CD4-positive, alpha-beta T cell (primary cell): ENCODE results near the gene HECW1. TPM values are rescaled to one million over a fixed set of nuclear protein-coding genes. Genes with fewer than 3 reads are reported as not detected.
"Not testable (repeated sequence)": the region's sequence is repeated elsewhere in the genome, so short reads cannot be mapped to it uniquely, and the experiment has no call there.

Experiments used
- ATAC-seq: fragments of 200-7000 bp; cut with Tn5 transposase; one replicate; pipeline ENCODE4 v1.10.0; 2022; ENCODE audit warnings: mild to moderate bottlenecking; ENCODE audit not compliant: poor library complexity
- CTCF ChIA-PET: fragments of 350-600 bp; sonication (Branson Sonifier 250); formaldehyde crosslinking; loops from one replicate; lab custom pipeline; 2021; ENCODE audit warnings: antibody characterized with exemption, inconsistent platforms; lab: Charles Lee
- POLR2A ChIA-PET: fragments of 350-600 bp; sonication (Branson Sonifier 250); formaldehyde crosslinking; loops from one replicate; lab custom pipeline; 2021; ENCODE audit warnings: antibody characterized with exemption, inconsistent platforms; lab: Charles Lee
- DNase-seq, 14 experiments: peaks; one replicate each; pipeline ENCODE4 v3.0.0-alpha.2; 2013 to 2020; ENCODE audit warnings: mixed read lengths in 2 of 14
- H3K27ac ChIP-seq, 2 donors: one replicate each; pipeline versions ENCODE4 v1.5.1 to v1.7.0; 2013; ENCODE audit warnings: low read length in 2 of 2, low read depth in 1 of 2, mild to moderate bottlenecking in 1 of 2
- H3K27me3 ChIP-seq, 2 experiments: 1 replicate in 1 of 2; 2 replicates in 1 of 2; pipeline versions ENCODE4 v1.6.1 to v1.7.0; 2013; ENCODE audit warnings: low read length in 2 of 2, control low read depth in 1 of 2, mild to moderate bottlenecking in 1 of 2, moderate library complexity in 1 of 2; ENCODE audit not compliant: insufficient read depth in 2 of 2, control insufficient read depth in 1 of 2
- H3K36me3 ChIP-seq: one replicate; pipeline ENCODE4 v1.6.1; 2013; ENCODE audit warnings: low read length, control low read depth; ENCODE audit not compliant: insufficient read depth
- H3K4me1 ChIP-seq: one replicate; pipeline ENCODE4 v1.6.1; 2013; ENCODE audit warnings: low read length, control low read depth; ENCODE audit not compliant: insufficient read depth
- H3K4me3 ChIP-seq: one replicate; pipeline ENCODE4 v1.5.1; 2013; ENCODE audit warnings: mild to moderate bottlenecking, low read length, moderate library complexity
- H3K9me3 ChIP-seq, 2 experiments: 1 replicate in 1 of 2; 2 replicates in 1 of 2; pipeline versions ENCODE4 v1.6.1 to v1.7.0; 2013; ENCODE audit warnings: low read length in 2 of 2, mild to moderate bottlenecking in 2 of 2, control low read depth in 1 of 2, moderate library complexity in 1 of 2; ENCODE audit not compliant: control insufficient read depth in 1 of 2, insufficient read depth in 1 of 2
- H3K27ac Mint-ChIP-seq: one replicate; pipeline ENCODE4 v1.8.0; 2020; ENCODE audit warnings: mixed read lengths
- H3K27me3 Mint-ChIP-seq: one replicate; pipeline ENCODE4 v1.8.0; 2021; ENCODE audit warnings: mixed read lengths
- H3K36me3 Mint-ChIP-seq: one replicate; pipeline ENCODE4 v1.8.0; 2021; ENCODE audit warnings: low read depth, mixed read lengths
- H3K4me1 Mint-ChIP-seq: one replicate; pipeline ENCODE4 v1.8.0; 2021; ENCODE audit warnings: low read depth, mixed read lengths
- H3K4me3 Mint-ChIP-seq: one replicate; pipeline ENCODE4 v1.8.0; 2020; ENCODE audit warnings: mild to moderate bottlenecking, mixed read lengths
- H3K9me3 Mint-ChIP-seq: one replicate; pipeline ENCODE4 v1.8.0; 2020; ENCODE audit warnings: mixed read lengths
- CTCF ChIP-seq: fragments of 200-600 bp; IDR thresholded peaks from one replicate; pipeline ENCODE4 v1.8.0; 2022; ENCODE audit warnings: antibody characterized with exemption, mild to moderate bottlenecking
- intact Hi-C, 2 experiments: fragments of 100-400 bp; cut with DNase I in 1 of 2; cut with micrococcal nuclease in 1 of 2; formaldehyde crosslinking; loops; one replicate each; pipeline versions ENCODE4 v1.15.1 to v1.9.0; 2023 to 2025; cut with DNase I, micrococcal nuclease
- total RNA-seq, 174 experiments: library from RNA in 2 of 174; stranded (reverse) in 2 of 174; gene quantifications; one replicate each; pipeline ENCODE4 v1.2.3 and lab custom pipeline; 2021 to 2026

HECW1 gene
- total RNA-seq, 2 experiments from 2014 or later, result not detected

DNA sequence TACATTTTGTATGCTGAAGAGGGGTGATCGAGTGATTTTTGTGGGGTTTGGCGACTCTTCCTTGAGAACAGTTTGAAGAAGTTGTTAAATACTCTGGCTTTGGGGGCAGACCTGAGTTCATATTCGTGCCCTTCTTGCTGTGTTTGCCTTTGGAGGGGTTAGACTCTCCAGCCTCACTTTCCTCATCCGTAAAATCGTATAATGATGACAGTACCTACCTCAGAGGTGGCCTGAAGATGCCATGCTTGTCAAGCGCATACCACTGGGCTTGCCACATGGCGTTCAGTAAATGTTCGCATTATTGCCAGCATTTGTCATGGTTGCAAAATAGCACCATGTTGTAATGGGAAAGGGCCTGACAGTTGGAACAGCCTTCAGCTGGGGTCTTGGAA, 471.7 kb downstream of the HECW1 start:
- intact Hi-C loops, result loop anchor here (1.0 to 5.0 kb wide), 4 partner anchors 19 to 652 kb away; partner anchors contain the start of genes MRPL32 (in 1 of the 2) and PSMA2 (in 1 of the 2)
- peaks cover 51% of the 10 kb centered on the region for H3K36me3 Mint-ChIP-seq
- H3K4me3 Mint-ChIP-seq, result peak overlapping the region; percentile 95

GRCh38 chr7:43584733-43585132, 472.3 kb downstream of the HECW1 start:
- H3K27me3 Mint-ChIP-seq, result peaks cover 21% of the 10 kb centered on the region
- not testable (repeated sequence) for ATAC-seq, H3K36me3 ChIP-seq, H3K27me3 ChIP-seq, H3K9me3 ChIP-seq, H3K9me3 Mint-ChIP-seq
- DNase-seq, result peak in 3 of 14 experiments; percentile 5 to 21 (median 9)
- H3K27ac Mint-ChIP-seq, result peak overlapping the region; percentile 98
- peaks cover 24% of the 10 kb centered on the region for H3K4me1 ChIP-seq
- peak overlapping the region; percentile 77 for H3K4me3 ChIP-seq
- H3K4me3 Mint-ChIP-seq, result peak overlapping the region; percentile 95
- ChIA-PET POLR2A (interaction anchor here (0.7 to 12.4 kb wide), 13 partner anchors 10 to 115 kb away, joined by 3 to 300 read pairs (median 7); no protein-coding TSS in a partner anchor), CTCF (interaction anchor here (1.4 to 8.0 kb wide), 4 partner anchors 18 to 115 kb away, joined by 3 to 323 read pairs (median 112); no protein-coding TSS in a partner anchor)
- intact Hi-C loops, result loop anchor here (1.0 to 5.0 kb wide), 5 partner anchors 18 to 652 kb away; partner anchors contain the start of genes MRPL32 (in 1 of the 2) and PSMA2 (in 1 of the 2)
- H3K4me1 Mint-ChIP-seq, result peaks cover 55% of the 10 kb centered on the region
- H3K36me3 Mint-ChIP-seq, result peaks cover 55% of the 10 kb centered on the region
- H3K27ac ChIP-seq, result peak overlapping the region; percentile 87 to 97

More for the DNA sequence above, 471.7 kb downstream of the HECW1 start:
- Histone ChIP-seq H3K27me3 (no peaks in the 10 kb centered on the region), H3K36me3 (no peaks in the 10 kb centered on the region), H3K4me3 (peak overlapping the region; percentile 77), H3K4me1 (peaks cover 20% of the 10 kb centered on the region), H3K9me3 (no peaks in the 10 kb centered on the region), H3K27ac (peak overlapping the region; percentile 87 to 97)
- peaks cover 21% of the 10 kb centered on the region for H3K27me3 Mint-ChIP-seq
- H3K4me1 Mint-ChIP-seq, result peaks cover 50% of the 10 kb centered on the region
- peak; percentile 4 for ATAC-seq
- peak overlapping the region; percentile 98 for H3K27ac Mint-ChIP-seq
- POLR2A ChIA-PET, result interaction anchor here (0.7 to 12.4 kb wide), 13 partner anchors 10 to 145 kb away, joined by 3 to 300 read pairs (median 7); partner anchors contain the start of gene COA1
- peak in 13 of 14 experiments; percentile 7 to 69 (median 31) for DNase-seq
- CTCF ChIA-PET, result interaction anchor here (0.8 to 8.0 kb wide), 6 partner anchors 9 to 145 kb away, joined by 3 to 323 read pairs (median 52); partner anchors contain the start of gene COA1
- TF ChIP-seq CTCF, result no peak
- H3K9me3 Mint-ChIP-seq, result no peaks in the 10 kb centered on the region

- H3K9me3 Mint-ChIP-seq, result no peaks in the 10 kb centered on the region
- H3K4me3 Mint-ChIP-seq, result peak overlapping the region; percentile 95
Observed at GRCh38 chr7:43585562-43585961, 473.1 kb downstream of the HECW1 start.

More at GRCh38 chr7:43585562-43585961, 473.1 kb downstream of the HECW1 start:
- Mint-ChIP-seq H3K27ac (peak overlapping the region; percentile 98), H3K4me1 (peaks cover 62% of the 10 kb centered on the region), H3K27me3 (peaks cover 21% of the 10 kb centered on the region), H3K36me3 (peaks cover 62% of the 10 kb centered on the region)
- Histone ChIP-seq H3K36me3 (peaks cover 4% of the 10 kb centered on the region), H3K9me3 (no peaks in the 10 kb centered on the region), H3K4me3 (peak overlapping the region; percentile 77), H3K27ac (peak overlapping the region; percentile 87 to 97), H3K4me1 (peaks cover 30% of the 10 kb centered on the region), H3K27me3 (no peaks in the 10 kb centered on the region)
- ChIA-PET POLR2A (interaction anchor here (0.9 to 12.4 kb wide), 10 partner anchors 9 to 114 kb away, joined by 3 to 300 read pairs (median 10); no protein-coding TSS in a partner anchor), CTCF (interaction anchor here (4.2 to 8.0 kb wide), 3 partner anchors 42 to 114 kb away, joined by 58 to 323 read pairs (median 167); no protein-coding TSS in a partner anchor)
- no peak for TF ChIP-seq CTCF
- intact Hi-C loops, result loop anchor here (2.0 to 5.0 kb wide), 2 partner anchors 17 to 42 kb away; no protein-coding TSS in a partner anchor
- peak in 3 of 14 experiments; percentile 39 to 59 (median 54) for DNase-seq
- ATAC-seq, result peak; percentile 7
